ENCODE data around the gene GNG7.

Gene GNG7

DNA sequence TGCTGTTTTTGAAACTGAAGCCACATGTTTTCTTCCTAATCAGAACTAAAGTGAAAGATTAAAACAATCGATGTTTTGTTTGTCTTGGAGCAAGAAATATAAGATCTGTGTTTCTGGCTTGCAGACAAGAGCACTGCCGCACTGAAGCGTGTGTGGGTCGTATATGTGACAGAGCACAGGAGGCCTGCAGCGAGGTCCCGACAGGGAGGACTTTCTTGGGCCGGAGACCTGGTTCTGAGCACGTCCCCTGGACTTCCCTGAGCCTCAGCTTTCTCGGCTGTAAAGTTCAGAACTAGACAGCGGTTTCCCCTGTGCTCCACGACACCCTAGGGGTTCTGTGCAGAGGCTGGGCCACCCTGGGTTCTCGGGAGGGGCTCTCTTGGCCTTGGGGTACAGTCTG is 166.0 kb downstream of the GNG7 start:
- peaks cover 18% of the 10 kb centered on the region for H3F3A ChIP-seq (ENCODE audit: control insufficient read depth, insufficient read depth)
- H3K27ac ChIP-seq (ENCODE audit: low read depth, low read length): no peak overlapping the region
- H3K79me2 ChIP-seq (ENCODE audit: control insufficient read depth, low read length): no peaks in the 10 kb centered on the region
- H3K4me2 ChIP-seq (ENCODE audit: low read length): no peak overlapping the region
- TF ChIP-seq, protein P1, sequence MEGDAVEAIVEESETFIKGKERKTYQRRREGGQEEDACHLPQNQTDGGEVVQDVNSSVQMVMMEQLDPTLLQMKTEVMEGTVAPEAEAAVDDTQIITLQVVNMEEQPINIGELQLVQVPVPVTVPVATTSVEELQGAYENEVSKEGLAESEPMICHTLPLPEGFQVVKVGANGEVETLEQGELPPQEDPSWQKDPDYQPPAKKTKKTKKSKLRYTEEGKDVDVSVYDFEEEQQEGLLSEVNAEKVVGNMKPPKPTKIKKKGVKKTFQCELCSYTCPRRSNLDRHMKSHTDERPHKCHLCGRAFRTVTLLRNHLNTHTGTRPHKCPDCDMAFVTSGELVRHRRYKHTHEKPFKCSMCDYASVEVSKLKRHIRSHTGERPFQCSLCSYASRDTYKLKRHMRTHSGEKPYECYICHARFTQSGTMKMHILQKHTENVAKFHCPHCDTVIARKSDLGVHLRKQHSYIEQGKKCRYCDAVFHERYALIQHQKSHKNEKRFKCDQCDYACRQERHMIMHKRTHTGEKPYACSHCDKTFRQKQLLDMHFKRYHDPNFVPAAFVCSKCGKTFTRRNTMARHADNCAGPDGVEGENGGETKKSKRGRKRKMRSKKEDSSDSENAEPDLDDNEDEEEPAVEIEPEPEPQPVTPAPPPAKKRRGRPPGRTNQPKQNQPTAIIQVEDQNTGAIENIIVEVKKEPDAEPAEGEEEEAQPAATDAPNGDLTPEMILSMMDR (IDR thresholded peaks at IDR 0.05; ENCODE audit: low read depth, low read length, poor library complexity, severe bottlenecking): no peak
- no peak for TF ChIP-seq EZH2phosphoT487 (IDR thresholded peaks at IDR 0.05; ENCODE audit: borderline replicate concordance, low read length)
- no peaks in the 10 kb centered on the region for H3K27me3 ChIP-seq (ENCODE audit: control insufficient read depth, low read length)
- no peaks in the 10 kb centered on the region for H3K36me3 ChIP-seq (ENCODE audit: control insufficient read depth, low read length)
- no peaks in the 10 kb centered on the region for H3K9me3 ChIP-seq (ENCODE audit: control insufficient read depth, insufficient read depth, low read length)
- no peaks in the 10 kb centered on the region for H3K9me2 ChIP-seq (replicated peaks; ENCODE audit: control insufficient read depth, low read length)
- H3K4me3 ChIP-seq (ENCODE audit: low read length): no peak overlapping the region
- H3K4me1 ChIP-seq (ENCODE audit: control insufficient read depth, low read length): peaks cover 18% of the 10 kb centered on the region
- no peaks in the 10 kb centered on the region for H4K20me1 ChIP-seq (ENCODE audit: control insufficient read depth, insufficient read depth, low read depth, low read length)

DNA sequence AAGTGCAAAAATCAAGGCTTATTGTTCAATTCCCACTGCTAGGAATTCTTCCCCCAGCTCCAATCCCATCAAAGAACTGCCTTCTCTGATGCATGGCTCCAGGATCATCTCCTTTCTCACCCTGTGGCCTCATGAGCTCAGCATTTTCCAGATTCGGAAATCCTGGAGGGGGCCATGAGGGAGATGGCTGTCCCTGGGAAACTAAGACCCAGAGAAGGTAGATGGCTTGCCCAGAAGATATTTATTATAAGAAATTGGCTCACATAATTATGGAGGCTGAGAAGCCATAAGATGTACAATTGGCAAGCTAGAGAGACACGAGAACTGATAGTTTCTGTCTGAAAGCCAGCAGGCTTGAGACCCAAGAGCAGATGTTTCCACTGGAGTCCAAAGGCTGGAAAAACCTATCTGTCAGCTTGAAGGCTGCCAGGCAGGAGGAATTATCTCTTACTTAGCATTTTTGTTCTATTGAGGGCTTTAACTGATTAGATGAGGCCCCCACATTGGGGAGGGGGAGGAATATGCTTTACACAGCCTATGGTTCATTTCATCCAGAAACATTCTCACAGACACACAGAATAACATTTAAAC is 168.0 kb downstream of the GNG7 start:
- H3K9me2 ChIP-seq (replicated peaks; ENCODE audit: control insufficient read depth, low read length): no peaks in the 10 kb centered on the region
- TF ChIP-seq, protein P1 (IDR thresholded peaks at IDR 0.05; ENCODE audit: low read depth, low read length, poor library complexity, severe bottlenecking): no peak
- no peak for TF ChIP-seq EZH2phosphoT487 (IDR thresholded peaks at IDR 0.05; ENCODE audit: borderline replicate concordance, low read length)
- H3K9me3 ChIP-seq (ENCODE audit: control insufficient read depth, insufficient read depth, low read length): no peaks in the 10 kb centered on the region
- peaks cover 6% of the 10 kb centered on the region; the same call in 1 of the 2 replicates for H3K79me2 ChIP-seq (ENCODE audit: control insufficient read depth, low read length)
- H3K4me1 ChIP-seq (ENCODE audit: control insufficient read depth, low read length): peaks cover 24% of the 10 kb centered on the region
- H3K4me2 ChIP-seq (ENCODE audit: low read length): 0 out of 2 replicates have a peak overlapping the region, but pooled peaks have one; percentile 13
- H3F3A ChIP-seq (ENCODE audit: control insufficient read depth, insufficient read depth): peaks cover 18% of the 10 kb centered on the region
- H3K4me3 ChIP-seq (ENCODE audit: low read length): no peak overlapping the region
- H3K27me3 ChIP-seq (ENCODE audit: control insufficient read depth, low read length): no peaks in the 10 kb centered on the region
- H3K27ac ChIP-seq (ENCODE audit: low read depth, low read length): no peak overlapping the region
- H4K20me1 ChIP-seq (ENCODE audit: control insufficient read depth, insufficient read depth, low read depth, low read length): no peaks in the 10 kb centered on the region
- no peaks in the 10 kb centered on the region; the same call in 1 of the 2 replicates for H3K36me3 ChIP-seq (ENCODE audit: control insufficient read depth, low read length)

DNA sequence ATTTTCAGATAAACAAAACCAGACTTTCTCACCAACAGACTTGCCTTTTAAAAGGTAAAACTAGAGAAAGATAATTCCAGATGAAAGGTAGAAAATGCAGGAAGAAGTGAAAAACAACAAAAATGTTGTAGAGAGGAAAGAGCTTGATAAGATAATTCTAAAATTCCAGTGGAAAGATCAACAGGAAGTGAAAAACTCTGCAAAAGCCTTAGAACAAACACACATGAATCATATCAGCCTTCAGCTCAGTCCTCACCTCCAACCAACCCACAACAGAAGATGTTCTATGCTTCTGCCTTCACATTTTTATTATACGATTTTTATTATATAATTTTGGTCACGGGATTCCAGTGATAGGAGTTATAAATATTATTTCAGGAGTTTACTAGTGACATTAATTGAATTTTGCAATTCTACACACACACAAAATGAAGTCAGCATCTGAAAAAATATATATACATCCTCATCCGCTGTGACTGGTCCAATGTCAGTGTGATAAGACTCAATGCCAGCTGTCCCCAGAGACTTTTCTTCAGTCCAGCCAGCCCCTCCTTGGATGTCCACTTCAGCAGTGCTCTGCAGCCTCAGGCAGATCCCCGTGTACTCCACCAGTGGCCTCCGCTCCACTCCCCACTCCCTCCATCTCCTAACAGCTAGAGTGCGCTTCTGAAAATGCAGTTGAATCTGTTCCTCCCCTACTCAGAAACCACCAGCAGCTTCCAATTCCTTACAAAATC is 168.6 kb downstream of the GNG7 start:
- Histone ChIP-seq H3K9me2 (replicated peaks; ENCODE audit: control insufficient read depth, low read length) (no peaks in the 10 kb centered on the region), H3K4me1 (ENCODE audit: control insufficient read depth, low read length) (peaks cover 31% of the 10 kb centered on the region), H3F3A (ENCODE audit: control insufficient read depth, insufficient read depth) (peaks cover 18% of the 10 kb centered on the region), H3K9me3 (ENCODE audit: control insufficient read depth, insufficient read depth, low read length) (no peaks in the 10 kb centered on the region), H3K27me3 (ENCODE audit: control insufficient read depth, low read length) (no peaks in the 10 kb centered on the region), H4K20me1 (ENCODE audit: control insufficient read depth, insufficient read depth, low read depth, low read length) (no peaks in the 10 kb centered on the region), H3K4me3 (ENCODE audit: low read length) (no peak overlapping the region), H3K79me2 (ENCODE audit: control insufficient read depth, low read length) (peaks cover 8% of the 10 kb centered on the region; the same call in 1 of the 2 replicates), H3K36me3 (ENCODE audit: control insufficient read depth, low read length) (peaks cover under 1% of the 10 kb centered on the region; the same call in 1 of the 2 replicates), H3K27ac (ENCODE audit: low read depth, low read length) (no peak overlapping the region), H3K4me2 (ENCODE audit: low read length) (0 out of 2 replicates have a peak overlapping the region, but pooled peaks have one; percentile 13)
- TF ChIP-seq, protein P1 (IDR thresholded peaks at IDR 0.05; ENCODE audit: low read depth, low read length, poor library complexity, severe bottlenecking): no peak
- TF ChIP-seq EZH2phosphoT487 (IDR thresholded peaks at IDR 0.05; ENCODE audit: borderline replicate concordance, low read length): no peak

Data from DOHH2 (cell line).